GM23248 (cell line): ENCODE results near the gene ANKDD1A. TPM values are rescaled to one million over a fixed set of nuclear protein-coding genes. Genes with fewer than 3 reads are reported as not detected.

Source experiments
- DNase-seq: peaks from one replicate; pipeline ENCODE4 v3.0.0-alpha.2; 2015
- H2AFZ ChIP-seq: fragments of 200-600 bp; sonication (generic); 2 replicates; pipeline ENCODE4 v1.6.1; 2016; ENCODE audit warnings: antibody characterized with exemption
- H3F3A ChIP-seq: fragments of 200-600 bp; sonication (generic); 2 replicates; pipeline ENCODE4 v1.6.1; 2016; ENCODE audit warnings: mild to moderate bottlenecking, antibody characterized with exemption, mixed run types; ENCODE audit not compliant: insufficient read depth
- H3K27ac ChIP-seq: fragments of 200-600 bp; sonication (generic); 2 replicates; pipeline ENCODE4 v1.5.1; 2016; ENCODE audit warnings: mild to moderate bottlenecking
- H3K27me3 ChIP-seq: fragments of 200-600 bp; sonication (generic); replicated peaks from 2 replicates; pipeline ENCODE4 v1.6.1; 2016; ENCODE audit warnings: mild to moderate bottlenecking; ENCODE audit not compliant: insufficient read depth
- H3K36me3 ChIP-seq: fragments of 200-600 bp; sonication (generic); 2 replicates; pipeline ENCODE4 v1.6.1; 2016; ENCODE audit warnings: low read depth, mild to moderate bottlenecking
- H3K4me1 ChIP-seq: fragments of 200-600 bp; sonication (generic); 2 replicates; pipeline ENCODE4 v1.6.1; 2016; ENCODE audit warnings: mild to moderate bottlenecking; ENCODE audit not compliant: insufficient read depth
- H3K4me2 ChIP-seq: fragments of 200-600 bp; sonication (generic); one replicate; pipeline ENCODE4 v1.6.1; 2016; ENCODE audit warnings: mild to moderate bottlenecking; ENCODE audit not compliant: unreplicated experiment
- H3K4me3 ChIP-seq: fragments of 200-600 bp; sonication (generic); 2 replicates; pipeline ENCODE4 v1.5.1; 2016; ENCODE audit warnings: mild to moderate bottlenecking
- H3K79me2 ChIP-seq: fragments of 200-600 bp; sonication (generic); 2 replicates; pipeline ENCODE4 v1.6.1; 2016; ENCODE audit warnings: mild to moderate bottlenecking; ENCODE audit not compliant: insufficient read depth
- H3K9ac ChIP-seq: fragments of 200-600 bp; sonication (generic); 2 replicates; pipeline ENCODE4 v1.6.1; 2016; ENCODE audit warnings: mild to moderate bottlenecking
- H3K9me2 ChIP-seq: fragments of 200-600 bp; sonication (generic); 2 replicates; pipeline ENCODE4 v1.6.1; 2016; ENCODE audit warnings: mixed run types, mild to moderate bottlenecking, moderate library complexity; ENCODE audit not compliant: insufficient read depth
- H3K9me3 ChIP-seq: fragments of 200-600 bp; sonication (generic); one replicate; pipeline ENCODE4 v1.6.1; 2017; ENCODE audit warnings: low read depth
- H4K20me1 ChIP-seq: fragments of 200-600 bp; sonication (generic); 2 replicates; pipeline ENCODE4 v1.6.0; 2016; ENCODE audit not compliant: insufficient read depth
- EZH2 ChIP-seq: fragments of 200-600 bp; sonication (generic); IDR thresholded peaks from 2 replicates; pipeline ENCODE4 v1.6.1; 2018; ENCODE audit warnings: antibody characterized with exemption, mild to moderate bottlenecking; ENCODE audit not compliant: insufficient read depth, poor library complexity, severe bottlenecking
- EZH2phosphoT487 ChIP-seq: fragments of 200-600 bp; sonication (generic); IDR thresholded peaks from 2 replicates; pipeline ENCODE4 v1.6.1; 2018; ENCODE audit warnings: antibody characterized with exemption, moderate library complexity, mild to moderate bottlenecking, low read depth; ENCODE audit not compliant: insufficient read depth
- WGBS, 2 experiments: methylation state at CpG; one replicate each; pipeline ENCODE4 v1.1.6; 2015 to 2017; ENCODE audit warnings: low lambda C conversion rate in 2 of 2, low coverage in 1 of 2; ENCODE audit errors: missing lambda C conversion rate in 2 of 2; 5-methylcytosine and 5-hydroxymethylcytosine counted together
- in situ Hi-C: fragments of 300-500 bp; cut with MboI; formaldehyde crosslinking; loops from 2 replicates; pipeline ENCODE4 v1.15.0; 2020
- polyA plus RNA-seq: library from polyadenylated mRNA; unstranded; fragments of >200 nt; fragmentation: Nextera tagmentation; extraction: Ambion mirVana; gene quantifications from 2 replicates; pipeline ENCODE4 v1.2.1, GENCODE V29; 2016
- total RNA-seq: library from RNA; depleted of rRNA; stranded (reverse); fragments of >200 nt; shearing (Covaris generic); gene quantifications from 2 replicates; pipeline ENCODE4 v1.2.3, GENCODE V29; 2014

The ANKDD1A gene
- total and polyA plus RNA-seq, 2 experiments from 2014 or later = 2.7 to 3.1 TPM

DNA sequence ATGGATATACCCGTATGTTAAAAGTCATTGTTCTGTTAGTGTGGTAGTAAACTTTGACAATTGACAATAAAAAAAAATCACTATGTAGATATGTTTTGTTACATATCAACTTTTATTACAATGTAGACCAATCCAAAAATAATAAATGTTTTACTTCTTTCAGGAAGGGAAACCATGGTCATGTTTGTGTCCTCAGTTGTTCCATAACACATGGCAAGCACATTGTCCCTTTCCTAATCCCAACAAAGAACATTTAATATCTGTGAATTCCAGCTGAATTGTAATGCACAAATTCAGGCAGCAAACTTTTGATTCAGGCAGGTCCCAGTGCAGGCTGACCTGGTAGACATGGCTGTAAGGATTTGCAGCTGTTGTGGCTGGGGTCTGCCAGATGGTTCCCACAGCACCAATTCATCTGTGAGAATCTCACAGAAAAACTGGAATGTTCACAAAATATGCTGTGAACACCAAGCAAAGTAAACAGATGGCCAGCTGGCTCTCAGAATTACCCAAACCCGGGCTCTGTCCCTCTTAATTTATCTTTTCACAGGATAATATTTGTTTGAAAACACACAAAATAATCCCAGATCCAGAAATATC lies 79.9 kb downstream of the ANKDD1A start:
- H3K4me2 ChIP-seq = no peak overlapping the region
- H3K27me3 ChIP-seq = no peaks in the 10 kb centered on the region
- no peak overlapping the region for H3K4me3 ChIP-seq
- H3K36me3 ChIP-seq = no peaks in the 10 kb centered on the region
- H3K27ac ChIP-seq = no peak overlapping the region
- WGBS, 2 experiments = 14 to 17% methylated on average over 2 of the region's 2 CpGs
- H3F3A ChIP-seq = peaks cover 9% of the 10 kb centered on the region; the same call in 1 of the 2 replicates
- no peaks in the 10 kb centered on the region for H4K20me1 ChIP-seq
- H3K4me1 ChIP-seq = peaks cover 14% of the 10 kb centered on the region
- H3K9me3 ChIP-seq = no peaks in the 10 kb centered on the region
- H2AFZ ChIP-seq = peak overlapping the region; percentile 6; the same call in 1 of the 2 replicates
- H3K9ac ChIP-seq = no peak overlapping the region
- no peak for TF ChIP-seq EZH2
- TF ChIP-seq EZH2phosphoT487 = no peak
- in situ Hi-C loops = no loop called here
- H3K79me2 ChIP-seq = peaks cover 29% of the 10 kb centered on the region
- no peaks in the 10 kb centered on the region for H3K9me2 ChIP-seq
- DNase-seq = no peak

DNA sequence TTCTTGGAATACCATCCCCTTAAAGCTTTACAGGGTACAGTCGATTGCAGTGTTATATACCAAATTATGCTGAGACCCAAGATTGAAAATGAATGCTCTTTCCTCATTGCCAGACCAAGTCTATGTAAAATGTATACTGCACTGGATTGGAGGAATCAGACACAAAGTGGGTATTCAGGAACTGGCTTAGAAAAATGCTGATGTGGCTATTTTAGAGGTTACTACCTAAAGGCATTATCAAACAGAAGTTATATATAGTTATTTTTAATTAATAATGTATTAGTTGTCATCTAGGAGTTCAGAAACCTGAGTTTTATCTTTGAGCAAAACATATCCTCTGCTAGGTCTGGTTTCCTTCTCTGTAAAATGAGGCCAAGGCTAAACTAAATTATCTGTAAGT lies 81.6 kb downstream of the ANKDD1A start:
- H3K79me2 ChIP-seq = peaks cover 13% of the 10 kb centered on the region
- peaks cover 4% of the 10 kb centered on the region; the same call in 1 of the 2 replicates for H3K4me1 ChIP-seq
- no peak overlapping the region for H2AFZ ChIP-seq
- H4K20me1 ChIP-seq = no peaks in the 10 kb centered on the region
- TF ChIP-seq EZH2 (no peak), EZH2phosphoT487 (no peak)
- H3K9me2 ChIP-seq = no peaks in the 10 kb centered on the region
- H3K4me3 ChIP-seq = no peak overlapping the region
- 74 to 87% methylated on average over 1 of the region's 1 CpG for WGBS, 2 experiments
- no peak overlapping the region for H3K27ac ChIP-seq
- in situ Hi-C loops = no loop called here
- no peak overlapping the region for H3K4me2 ChIP-seq
- H3F3A ChIP-seq = peaks cover 6% of the 10 kb centered on the region; the same call in 1 of the 2 replicates
- no peaks in the 10 kb centered on the region for H3K36me3 ChIP-seq
- H3K9me3 ChIP-seq = no peaks in the 10 kb centered on the region
- DNase-seq = no peak
- H3K9ac ChIP-seq = no peak overlapping the region
- no peaks in the 10 kb centered on the region for H3K27me3 ChIP-seq

DNA sequence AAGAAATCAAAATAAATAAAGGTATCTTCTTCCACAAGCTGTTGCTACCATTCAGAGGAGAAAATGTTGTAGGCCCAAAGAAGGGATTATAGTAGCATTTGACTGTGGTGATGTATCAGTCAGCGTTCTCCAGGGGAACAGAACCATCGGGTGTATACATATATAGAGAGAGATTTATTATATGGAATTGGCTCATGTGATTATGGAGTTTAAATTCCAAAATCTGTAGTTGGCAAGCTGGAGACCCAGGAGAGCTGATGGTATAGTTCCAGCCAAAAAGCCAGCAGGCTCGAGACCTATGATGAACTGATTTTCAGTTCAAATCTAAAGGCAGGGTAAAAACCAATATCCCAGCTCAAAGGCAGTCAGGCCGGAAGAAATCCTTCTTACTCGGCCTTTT lies 85.4 kb downstream of the ANKDD1A start:
- H3K4me1 ChIP-seq = no peaks in the 10 kb centered on the region
- no peaks in the 10 kb centered on the region for H3K79me2 ChIP-seq
- no peaks in the 10 kb centered on the region for H3K9me3 ChIP-seq
- 78 to 83% methylated on average over 5 of the region's 5 CpGs for WGBS, 2 experiments
- no peak overlapping the region for H3K4me3 ChIP-seq
- H3K9me2 ChIP-seq = no peaks in the 10 kb centered on the region
- H3K27me3 ChIP-seq = no peaks in the 10 kb centered on the region
- no peak overlapping the region for H2AFZ ChIP-seq
- no peak for TF ChIP-seq EZH2phosphoT487
- no peak for TF ChIP-seq EZH2
- H3K4me2 ChIP-seq = no peak overlapping the region
- no peak overlapping the region for H3K9ac ChIP-seq
- in situ Hi-C loops = no loop called here
- no peak for DNase-seq
- H4K20me1 ChIP-seq = no peaks in the 10 kb centered on the region
- peaks cover 8% of the 10 kb centered on the region; the same call in 1 of the 2 replicates for H3F3A ChIP-seq
- H3K36me3 ChIP-seq = no peaks in the 10 kb centered on the region; the same call in 1 of the 2 replicates
- H3K27ac ChIP-seq = no peak overlapping the region

DNA sequence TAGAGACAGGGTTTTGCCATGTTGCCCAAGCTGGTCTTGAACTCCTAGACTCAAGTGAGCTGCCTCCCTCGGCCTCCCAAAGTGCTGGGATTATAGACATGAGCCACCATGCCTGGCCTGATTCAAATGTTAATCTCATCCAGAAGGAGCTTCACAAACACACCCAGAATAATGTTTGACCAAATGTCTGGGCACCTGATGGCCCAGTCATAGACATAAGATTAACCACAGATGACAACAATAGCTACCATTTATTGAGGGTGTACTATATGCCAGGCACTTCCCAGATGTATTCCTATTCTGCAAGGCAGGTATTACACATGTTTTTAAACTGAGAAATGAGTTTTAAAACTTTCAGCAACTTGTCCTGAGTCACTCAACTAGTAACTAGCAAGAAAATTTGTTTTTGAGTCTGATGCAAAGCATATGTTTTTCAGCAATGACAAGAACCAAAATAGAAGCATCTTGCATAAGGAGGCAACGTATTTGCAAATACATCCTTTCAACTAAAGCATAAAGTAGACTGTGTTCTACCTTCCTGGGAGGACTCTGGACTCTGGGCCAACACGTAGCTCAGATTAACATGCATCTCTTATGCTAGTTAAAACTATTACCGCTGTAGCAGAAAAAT lies 86.2 kb downstream of the ANKDD1A start:
- no peak overlapping the region for H3K4me2 ChIP-seq
- no peaks in the 10 kb centered on the region for H3K9me3 ChIP-seq
- H3K27me3 ChIP-seq = no peaks in the 10 kb centered on the region
- no peaks in the 10 kb centered on the region for H4K20me1 ChIP-seq
- H3K4me1 ChIP-seq = no peaks in the 10 kb centered on the region
- WGBS, 2 experiments = 23 to 30% methylated on average over 4 of the region's 4 CpGs
- H3K9me2 ChIP-seq = no peaks in the 10 kb centered on the region
- in situ Hi-C loops = no loop called here
- peaks cover under 1% of the 10 kb centered on the region; the same call in 1 of the 2 replicates for H3K36me3 ChIP-seq
- no peak overlapping the region for H2AFZ ChIP-seq
- H3K27ac ChIP-seq = no peak overlapping the region
- H3K9ac ChIP-seq = no peak overlapping the region
- H3K4me3 ChIP-seq = no peak overlapping the region
- peaks cover 8% of the 10 kb centered on the region; the same call in 1 of the 2 replicates for H3F3A ChIP-seq
- TF ChIP-seq EZH2phosphoT487 (no peak), EZH2 (no peak)
- no peaks in the 10 kb centered on the region for H3K79me2 ChIP-seq
- peak; percentile 26 for DNase-seq

DNA sequence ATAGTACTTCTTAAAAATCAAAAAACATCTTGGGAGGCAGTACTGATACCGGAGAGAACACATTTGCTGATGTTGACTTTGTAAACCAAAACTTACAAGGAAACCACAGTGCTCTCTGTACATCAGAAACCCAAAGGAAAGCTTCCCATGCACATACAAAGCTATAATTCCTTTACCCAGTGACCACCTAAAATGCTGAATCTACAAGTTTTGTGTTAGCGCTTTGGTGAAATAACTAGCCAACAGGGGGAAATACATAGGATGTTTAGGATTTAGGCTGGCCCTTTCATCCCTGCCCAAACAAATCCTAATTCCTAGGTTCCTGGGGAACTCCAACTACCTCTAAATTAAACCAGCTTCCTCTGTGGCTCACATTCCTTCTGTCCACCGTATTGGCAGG lies 93.3 kb downstream of the ANKDD1A start:
- no peaks in the 10 kb centered on the region for H3K4me1 ChIP-seq
- H3F3A ChIP-seq = no peaks in the 10 kb centered on the region; the same call in 1 of the 2 replicates
- no peak for TF ChIP-seq EZH2
- in situ Hi-C loops = no loop called here
- H3K36me3 ChIP-seq = peaks cover 10% of the 10 kb centered on the region; the same call in 1 of the 2 replicates
- no peaks in the 10 kb centered on the region for H4K20me1 ChIP-seq
- no peaks in the 10 kb centered on the region for H3K9me2 ChIP-seq
- H3K9me3 ChIP-seq = no peaks in the 10 kb centered on the region
- no peaks in the 10 kb centered on the region for H3K79me2 ChIP-seq
- H3K4me3 ChIP-seq = no peak overlapping the region
- no peak overlapping the region for H3K9ac ChIP-seq
- no peak overlapping the region for H2AFZ ChIP-seq
- WGBS, 2 experiments = 79 to 85% methylated on average over 3 of the region's 3 CpGs
- no peak for DNase-seq
- H3K4me2 ChIP-seq = no peak overlapping the region
- H3K27me3 ChIP-seq = no peaks in the 10 kb centered on the region
- no peak overlapping the region for H3K27ac ChIP-seq
